Measurements from ENCODE around the gene EFCAB14. TPM values are rescaled to one million over a fixed set of nuclear protein-coding genes. Genes with fewer than 3 reads are reported as not detected.

The EFCAB14 gene
- total RNA-seq, 1 experiment from 2014 or later, result 86.8 TPM

GRCh38 chr1:46724991-46725735 is 6.2 kb upstream of the EFCAB14 start:
- peaks cover 3% of the 10 kb centered on the region; the same call in 1 of the 2 replicates for H3K4me1 ChIP-seq (ENCODE audit: control insufficient read depth, insufficient read depth, low read length)
- no peaks in the 10 kb centered on the region for H3K36me3 ChIP-seq (ENCODE audit: control insufficient read depth, insufficient read depth, low read length)
- peak; percentile 97 for ATAC-seq
- DNase-seq (ENCODE audit: low read depth, low spot score), result peak; percentile 77
- no peak overlapping the region for H3K27ac ChIP-seq (ENCODE audit: low read length)
- ChIA-PET CTCF (interaction anchor here (0.6 to 0.9 kb wide), 4 partner anchors 23 to 172 kb away, joined by 3 to 5 read pairs (median 4); no protein-coding TSS in a partner anchor), POLR2A (no interaction called here)
- in situ Hi-C loops (cut with HindIII; ENCODE audit: low pct_unique_long_range_greater_than_20kb, low sequenced_read_pairs) (no loop called here), intact Hi-C loops (cut with micrococcal nuclease; ENCODE audit: unreplicated experiment) (loop anchor here (2.0 to 10.0 kb wide), 2 partner anchors 102 to 190 kb away; a partner anchor contains a TSS)
- H3K4me3 ChIP-seq (ENCODE audit: low read depth in 2 of 2, low read length in 2 of 2), result no peak overlapping the region
- BruUV-seq (replicated peaks), result no TSS peak
- no peaks in the 10 kb centered on the region; the same call in 1 of the 2 replicates for H3K27me3 ChIP-seq (ENCODE audit: control insufficient read depth, insufficient read depth, low read length)
- TF ChIP-seq POLR2AphosphoS5 (IDR thresholded peaks at IDR 0.05; ENCODE audit: low read depth, low read length), result no peak
- no peak for TF ChIP-seq SIN3A (IDR thresholded peaks at IDR 0.05; ENCODE audit: borderline replicate concordance, insufficient read depth, low read depth, low read length)
- TF ChIP-seq REST (IDR thresholded peaks at IDR 0.05; ENCODE audit: insufficient read depth in 1 of 2, low read depth in 2 of 2, low read length in 1 of 2), result 0 out of 4 replicates have a peak, but pooled peaks of 1 of the 2 experiments have one; percentile 27
- peak; percentile 94 for TF ChIP-seq CTCF (IDR thresholded peaks at IDR 0.05)
- TF ChIP-seq TCF7L2 (IDR thresholded peaks at IDR 0.05; ENCODE audit: low read depth, low read length), result no peak
- H3K9me3 ChIP-seq (ENCODE audit: control insufficient read depth, insufficient read depth, low read depth, low read length), result no peaks in the 10 kb centered on the region

GRCh38 chr1:46723901-46724300 is 5.0 kb upstream of the EFCAB14 start:
- TF ChIP-seq CTCF (IDR thresholded peaks at IDR 0.05) (no peak), POLR2AphosphoS5 (IDR thresholded peaks at IDR 0.05; ENCODE audit: low read depth, low read length) (no peak)
- ATAC-seq (no peak), DNase-seq (ENCODE audit: low read depth, low spot score) (no peak)
- H3K4me1 ChIP-seq (ENCODE audit: control insufficient read depth, insufficient read depth, low read length), result peaks cover 6% of the 10 kb centered on the region; the same call in 1 of the 2 replicates
- no peak overlapping the region for H3K27ac ChIP-seq (ENCODE audit: low read length)
- H3K36me3 ChIP-seq (ENCODE audit: control insufficient read depth, insufficient read depth, low read length), result no peaks in the 10 kb centered on the region
- BruUV-seq (replicated peaks), result no TSS peak
- H3K9me3 ChIP-seq (ENCODE audit: control insufficient read depth, insufficient read depth, low read depth, low read length), result no peaks in the 10 kb centered on the region
- CTCF ChIA-PET, result interaction anchor here (0.6 kb wide), 1 partner anchor 15 kb away, joined by 6 read pairs; no protein-coding TSS in a partner anchor
- in situ Hi-C loops (cut with HindIII; ENCODE audit: low pct_unique_long_range_greater_than_20kb, low sequenced_read_pairs), result no loop called here
- POLR2A ChIA-PET, result no interaction called here
- no peaks in the 10 kb centered on the region; the same call in 1 of the 2 replicates for H3K27me3 ChIP-seq (ENCODE audit: control insufficient read depth, insufficient read depth, low read length)
- H3K4me3 ChIP-seq (ENCODE audit: low read depth in 2 of 2, low read length in 2 of 2), result no peak overlapping the region
- intact Hi-C loops (cut with micrococcal nuclease; ENCODE audit: unreplicated experiment), result loop anchor here (2.0 to 10.0 kb wide), 2 partner anchors 101 to 189 kb away; a partner anchor contains a TSS

Measured in Panc1 (cell line).